HEK293 (cell line): Measurements from ENCODE around the gene C22orf39.
A peak's percentile ranks its signal among the peaks of the same experiment; 100 is the strongest.

Experiments
- ATF2 ChIP-seq: fragments of 450-650 bp; formaldehyde crosslinking; IDR thresholded peaks from 2 replicates; pipeline ENCODE4 v1.5.1; 2016; ENCODE audit warnings: missing biosample characterization, missing genetic modification characterization, low read depth
- ELK4 ChIP-seq: IDR thresholded peaks from 2 replicates; pipeline ENCODE4 v1.6.1; 2011; ENCODE audit warnings: mild to moderate bottlenecking, low read depth, low read length, borderline replicate concordance
- PRDM1 ChIP-seq: fragments of 450-650 bp; formaldehyde crosslinking; IDR thresholded peaks from 2 replicates; pipeline ENCODE4; 2016; ENCODE audit warnings: missing biosample characterization, missing genetic modification characterization
- YY1 ChIP-seq: fragments of 450-650 bp; formaldehyde crosslinking; IDR thresholded peaks from 2 replicates; pipeline ENCODE4 v1.5.1; 2018; ENCODE audit warnings: missing biosample characterization, missing genetic modification characterization
- ZNF513 ChIP-seq: fragments of 450-650 bp; IDR thresholded peaks from 2 replicates; pipeline ENCODE4 v1.5.1; 2018; ENCODE audit warnings: missing biosample characterization, missing genetic modification characterization
- ZNF600 ChIP-seq: fragments of 450-650 bp; formaldehyde crosslinking; IDR thresholded peaks from 2 replicates; pipeline ENCODE4 v1.5.1; 2016; ENCODE audit warnings: missing biosample characterization, missing genetic modification characterization
- TF ChIP-seq, protein P1 (sequence below): fragments of 450-650 bp; formaldehyde crosslinking; IDR thresholded peaks from 2 replicates; pipeline ENCODE4 v1.5.1; 2016; ENCODE audit warnings: missing biosample characterization, missing genetic modification characterization
- TF ChIP-seq, protein P2 (sequence below): fragments of 450-650 bp; formaldehyde crosslinking; IDR thresholded peaks from 2 replicates; pipeline ENCODE4 v1.5.1; 2016; ENCODE audit warnings: missing biosample characterization, missing genetic modification characterization

- TF ChIP-seq, protein P1, sequence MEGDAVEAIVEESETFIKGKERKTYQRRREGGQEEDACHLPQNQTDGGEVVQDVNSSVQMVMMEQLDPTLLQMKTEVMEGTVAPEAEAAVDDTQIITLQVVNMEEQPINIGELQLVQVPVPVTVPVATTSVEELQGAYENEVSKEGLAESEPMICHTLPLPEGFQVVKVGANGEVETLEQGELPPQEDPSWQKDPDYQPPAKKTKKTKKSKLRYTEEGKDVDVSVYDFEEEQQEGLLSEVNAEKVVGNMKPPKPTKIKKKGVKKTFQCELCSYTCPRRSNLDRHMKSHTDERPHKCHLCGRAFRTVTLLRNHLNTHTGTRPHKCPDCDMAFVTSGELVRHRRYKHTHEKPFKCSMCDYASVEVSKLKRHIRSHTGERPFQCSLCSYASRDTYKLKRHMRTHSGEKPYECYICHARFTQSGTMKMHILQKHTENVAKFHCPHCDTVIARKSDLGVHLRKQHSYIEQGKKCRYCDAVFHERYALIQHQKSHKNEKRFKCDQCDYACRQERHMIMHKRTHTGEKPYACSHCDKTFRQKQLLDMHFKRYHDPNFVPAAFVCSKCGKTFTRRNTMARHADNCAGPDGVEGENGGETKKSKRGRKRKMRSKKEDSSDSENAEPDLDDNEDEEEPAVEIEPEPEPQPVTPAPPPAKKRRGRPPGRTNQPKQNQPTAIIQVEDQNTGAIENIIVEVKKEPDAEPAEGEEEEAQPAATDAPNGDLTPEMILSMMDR (tag by site-specific recombination), result no peak
- TF ChIP-seq, protein P2, sequence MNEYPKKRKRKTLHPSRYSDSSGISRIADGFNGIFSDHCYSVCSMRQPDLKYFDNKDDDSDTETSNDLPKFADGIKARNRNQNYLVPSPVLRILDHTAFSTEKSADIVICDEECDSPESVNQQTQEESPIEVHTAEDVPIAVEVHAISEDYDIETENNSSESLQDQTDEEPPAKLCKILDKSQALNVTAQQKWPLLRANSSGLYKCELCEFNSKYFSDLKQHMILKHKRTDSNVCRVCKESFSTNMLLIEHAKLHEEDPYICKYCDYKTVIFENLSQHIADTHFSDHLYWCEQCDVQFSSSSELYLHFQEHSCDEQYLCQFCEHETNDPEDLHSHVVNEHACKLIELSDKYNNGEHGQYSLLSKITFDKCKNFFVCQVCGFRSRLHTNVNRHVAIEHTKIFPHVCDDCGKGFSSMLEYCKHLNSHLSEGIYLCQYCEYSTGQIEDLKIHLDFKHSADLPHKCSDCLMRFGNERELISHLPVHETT (tag by site-specific recombination), result no peak
- TF ChIP-seq ATF2 (no peak), YY1 (tag by site-specific recombination) (peak; percentile 83), ZNF600 (tag by site-specific recombination) (no peak), PRDM1 (tag by site-specific recombination) (no peak), ZNF513 (no peak), ELK4 (no peak; the same call in 1 of the 2 replicates)
These were observed at the start of gene C22orf39 for GRCh38 chr22:19447330-19448075.
